ENCODE measurements around the gene PHOSPHO2.
A peak's percentile ranks its signal among the peaks of the same experiment; 100 is the strongest.

Gene PHOSPHO2

GRCh38 chr2:169713331-169713730 lies 19.1 kb downstream of the PHOSPHO2 start:
- DNase-seq = no peak
- Histone ChIP-seq H3K4ac (ENCODE audit: low read depth in 1 of 2, low read length in 2 of 2) (no peak overlapping the region), H2BK5ac (ENCODE audit: low read depth, low read length, poor library complexity, severe bottlenecking) (no peak overlapping the region), H3K79me1 (replicated peaks; ENCODE audit: low read length, poor library complexity, severe bottlenecking) (no peaks in the 10 kb centered on the region), H3K4me3 (ENCODE audit: insufficient read depth in 1 of 2, low read depth in 1 of 2, low read length in 2 of 2) (no peak overlapping the region), H3K18ac (ENCODE audit: low read depth in 1 of 2, low read length in 2 of 2) (no peak overlapping the region), H3K27ac (ENCODE audit: low read length, poor library complexity, severe bottlenecking) (no peak overlapping the region), H3K9me3 (ENCODE audit: control insufficient read depth, low read length) (no peaks in the 10 kb centered on the region), H3K9ac (ENCODE audit: low read length) (no peak overlapping the region), H4K8ac (ENCODE audit: low read length) (no peak overlapping the region), H3K27me3 (ENCODE audit: control insufficient read depth in 1 of 2, insufficient read depth in 1 of 2, low read length in 2 of 2) (no peaks in the 10 kb centered on the region), H3K14ac (ENCODE audit: low read length in 2 of 2) (no peak overlapping the region), H2AFZ (ENCODE audit: low read depth, low read length) (no peak overlapping the region), H4K91ac (ENCODE audit: low read length) (no peak overlapping the region), H3K36me3 (ENCODE audit: control insufficient read depth in 1 of 2, insufficient read depth in 2 of 2, low read depth in 1 of 2, low read length in 2 of 2) (no peaks in the 10 kb centered on the region), H3K4me1 (ENCODE audit: control insufficient read depth, insufficient read depth, low read depth, low read length) (peaks cover 9% of the 10 kb centered on the region), H2BK120ac (ENCODE audit: low read depth, low read length) (peak overlapping the region; percentile 7), H3K4me2 (ENCODE audit: low read length, poor library complexity, severe bottlenecking) (no peak overlapping the region), H2BK12ac (ENCODE audit: low read length in 2 of 2) (no peak overlapping the region), H3K23ac (ENCODE audit: low read length in 2 of 2) (no peak overlapping the region), H2AK5ac (ENCODE audit: low read length, severe bottlenecking) (no peak overlapping the region), H2BK15ac (ENCODE audit: low read depth, poor library complexity, severe bottlenecking) (no peak overlapping the region)
- 94% methylated on average over 3 of the region's 3 CpGs for WGBS

DNA sequence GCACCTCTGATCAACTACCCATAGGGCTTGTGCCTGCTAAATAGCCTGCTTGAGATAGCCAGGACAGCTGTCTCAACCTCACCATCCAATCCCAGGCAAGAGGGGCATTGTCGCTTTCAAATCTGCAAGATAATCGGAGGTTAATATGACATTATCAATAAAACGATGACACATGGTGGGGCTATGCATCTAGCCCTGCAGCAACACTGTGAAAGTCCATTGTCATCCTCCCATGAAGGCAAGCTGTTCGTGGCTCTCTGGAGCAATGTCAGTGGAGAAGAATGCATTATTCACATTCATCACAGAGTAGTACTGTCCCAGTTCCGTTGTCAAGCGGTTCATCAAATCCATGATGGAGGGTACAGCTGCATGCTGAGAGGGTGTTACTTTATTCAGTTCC lies 20.4 kb downstream of the PHOSPHO2 start:
- H3K4me3 ChIP-seq (ENCODE audit: insufficient read depth in 1 of 2, low read depth in 1 of 2, low read length in 2 of 2) = no peak overlapping the region
- no peak overlapping the region for H2BK12ac ChIP-seq (ENCODE audit: low read length in 2 of 2)
- no peak overlapping the region for H4K8ac ChIP-seq (ENCODE audit: low read length)
- no peak for DNase-seq
- H3K9me3 ChIP-seq (ENCODE audit: control insufficient read depth, low read length) = no peaks in the 10 kb centered on the region
- H3K23ac ChIP-seq (ENCODE audit: low read length in 2 of 2) = no peak overlapping the region
- H2BK120ac ChIP-seq (ENCODE audit: low read depth, low read length) = no peak overlapping the region
- no peak overlapping the region for H3K4ac ChIP-seq (ENCODE audit: low read depth in 1 of 2, low read length in 2 of 2)
- H4K91ac ChIP-seq (ENCODE audit: low read length) = no peak overlapping the region
- no peak overlapping the region for H2BK15ac ChIP-seq (ENCODE audit: low read depth, poor library complexity, severe bottlenecking)
- no peaks in the 10 kb centered on the region for H3K79me1 ChIP-seq (replicated peaks; ENCODE audit: low read length, poor library complexity, severe bottlenecking)
- H2AFZ ChIP-seq (ENCODE audit: low read depth, low read length) = no peak overlapping the region
- peaks cover 9% of the 10 kb centered on the region for H3K4me1 ChIP-seq (ENCODE audit: control insufficient read depth, insufficient read depth, low read depth, low read length)
- no peak overlapping the region for H3K14ac ChIP-seq (ENCODE audit: low read length in 2 of 2)
- H2AK5ac ChIP-seq (ENCODE audit: low read length, severe bottlenecking) = no peak overlapping the region
- H3K36me3 ChIP-seq (ENCODE audit: control insufficient read depth in 1 of 2, insufficient read depth in 2 of 2, low read depth in 1 of 2, low read length in 2 of 2) = no peaks in the 10 kb centered on the region
- H3K18ac ChIP-seq (ENCODE audit: low read depth in 1 of 2, low read length in 2 of 2) = no peak overlapping the region
- no peak overlapping the region for H3K9ac ChIP-seq (ENCODE audit: low read length)
- no peak overlapping the region for H3K27ac ChIP-seq (ENCODE audit: low read length, poor library complexity, severe bottlenecking)
- H3K4me2 ChIP-seq (ENCODE audit: low read length, poor library complexity, severe bottlenecking) = no peak overlapping the region
- 83% methylated on average over 6 of the region's 6 CpGs for WGBS
- H3K27me3 ChIP-seq (ENCODE audit: control insufficient read depth in 1 of 2, insufficient read depth in 1 of 2, low read length in 2 of 2) = no peaks in the 10 kb centered on the region
- no peak overlapping the region for H2BK5ac ChIP-seq (ENCODE audit: low read depth, low read length, poor library complexity, severe bottlenecking)

DNA sequence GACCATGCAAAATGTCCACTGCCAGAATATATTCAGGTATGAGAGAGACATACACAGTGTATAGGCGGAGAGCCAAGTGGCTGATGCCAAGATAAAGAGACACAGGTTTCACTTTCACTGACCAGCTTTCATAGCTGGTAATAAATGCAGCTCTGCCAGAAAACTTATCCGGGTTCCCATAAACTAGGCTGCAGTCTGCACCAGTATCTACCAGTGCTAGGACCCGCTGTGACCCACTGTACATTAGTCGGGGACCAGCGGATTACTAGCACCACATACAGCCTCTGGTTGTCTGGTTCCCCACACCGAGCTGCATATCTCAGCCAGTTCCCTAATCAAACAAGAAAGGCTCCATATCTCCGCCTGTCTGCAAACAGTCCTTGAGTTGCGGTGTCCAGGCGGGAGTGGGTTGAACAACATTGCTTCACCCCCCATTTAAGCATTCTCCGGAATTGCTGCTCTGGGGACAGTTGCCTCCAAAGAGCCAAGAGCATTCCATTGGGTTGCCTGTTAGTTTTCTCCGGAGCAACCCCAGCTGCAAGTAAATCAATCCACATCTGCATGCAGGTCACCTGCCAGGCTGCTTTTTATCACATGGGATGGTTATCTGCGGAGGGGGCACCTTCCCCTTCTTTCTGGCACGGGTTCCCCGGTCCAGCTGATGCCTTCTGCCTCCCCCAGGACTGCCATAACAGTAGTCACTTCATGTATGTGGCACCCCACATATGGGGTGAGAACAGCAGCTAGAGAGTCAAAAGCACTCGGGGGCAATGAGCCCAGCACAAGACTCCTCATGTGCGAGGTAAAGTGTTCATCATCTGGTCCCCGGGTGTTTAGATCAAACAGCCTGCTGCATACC lies 21.3 kb downstream of the PHOSPHO2 start:
- DNase-seq = no peak
- Histone ChIP-seq H4K91ac (ENCODE audit: low read length) (no peak overlapping the region), H3K27me3 (ENCODE audit: control insufficient read depth in 1 of 2, insufficient read depth in 1 of 2, low read length in 2 of 2) (no peaks in the 10 kb centered on the region), H3K4ac (ENCODE audit: low read depth in 1 of 2, low read length in 2 of 2) (no peak overlapping the region), H3K9ac (ENCODE audit: low read length) (peak overlapping the region; percentile 50), H2BK120ac (ENCODE audit: low read depth, low read length) (no peak overlapping the region), H2BK5ac (ENCODE audit: low read depth, low read length, poor library complexity, severe bottlenecking) (no peak overlapping the region), H3K18ac (ENCODE audit: low read depth in 1 of 2, low read length in 2 of 2) (no peak overlapping the region), H2AK5ac (ENCODE audit: low read length, severe bottlenecking) (no peak overlapping the region), H3K4me3 (ENCODE audit: insufficient read depth in 1 of 2, low read depth in 1 of 2, low read length in 2 of 2) (peak overlapping the region in 1 of 2 experiments; percentile 70), H3K27ac (ENCODE audit: low read length, poor library complexity, severe bottlenecking) (no peak overlapping the region), H2BK15ac (ENCODE audit: low read depth, poor library complexity, severe bottlenecking) (no peak overlapping the region), H2AFZ (ENCODE audit: low read depth, low read length) (no peak overlapping the region), H3K79me1 (replicated peaks; ENCODE audit: low read length, poor library complexity, severe bottlenecking) (no peaks in the 10 kb centered on the region), H3K36me3 (ENCODE audit: control insufficient read depth in 1 of 2, insufficient read depth in 2 of 2, low read depth in 1 of 2, low read length in 2 of 2) (no peaks in the 10 kb centered on the region), H3K4me2 (ENCODE audit: low read length, poor library complexity, severe bottlenecking) (no peak overlapping the region), H2BK12ac (ENCODE audit: low read length in 2 of 2) (no peak overlapping the region), H4K8ac (ENCODE audit: low read length) (no peak overlapping the region), H3K4me1 (ENCODE audit: control insufficient read depth, insufficient read depth, low read depth, low read length) (peaks cover 9% of the 10 kb centered on the region), H3K14ac (ENCODE audit: low read length in 2 of 2) (no peak overlapping the region), H3K9me3 (ENCODE audit: control insufficient read depth, low read length) (no peaks in the 10 kb centered on the region), H3K23ac (ENCODE audit: low read length in 2 of 2) (no peak overlapping the region)
- WGBS = 87% methylated on average over 17 of the region's 17 CpGs

- WGBS = 72% methylated on average over 11 of the region's 12 CpGs
- Histone ChIP-seq H3K27me3 (ENCODE audit: control insufficient read depth in 1 of 2, insufficient read depth in 1 of 2, low read length in 2 of 2) (no peaks in the 10 kb centered on the region), H2AK5ac (ENCODE audit: low read length, severe bottlenecking) (no peak overlapping the region), H4K91ac (ENCODE audit: low read length) (no peak overlapping the region), H3K79me1 (replicated peaks; ENCODE audit: low read length, poor library complexity, severe bottlenecking) (no peaks in the 10 kb centered on the region), H3K23ac (ENCODE audit: low read length in 2 of 2) (no peak overlapping the region), H2BK15ac (ENCODE audit: low read depth, poor library complexity, severe bottlenecking) (no peak overlapping the region), H3K36me3 (ENCODE audit: control insufficient read depth in 1 of 2, insufficient read depth in 2 of 2, low read depth in 1 of 2, low read length in 2 of 2) (no peaks in the 10 kb centered on the region), H2BK120ac (ENCODE audit: low read depth, low read length) (peak overlapping the region; percentile 62), H3K18ac (ENCODE audit: low read depth in 1 of 2, low read length in 2 of 2) (no peak overlapping the region), H4K8ac (ENCODE audit: low read length) (peak overlapping the region; percentile 79), H2BK5ac (ENCODE audit: low read depth, low read length, poor library complexity, severe bottlenecking) (no peak overlapping the region), H2AFZ (ENCODE audit: low read depth, low read length) (peak overlapping the region; percentile 18), H3K4ac (ENCODE audit: low read depth in 1 of 2, low read length in 2 of 2) (no peak overlapping the region), H3K14ac (ENCODE audit: low read length in 2 of 2) (no peak overlapping the region), H3K9me3 (ENCODE audit: control insufficient read depth, low read length) (no peaks in the 10 kb centered on the region), H3K27ac (ENCODE audit: low read length, poor library complexity, severe bottlenecking) (no peak overlapping the region), H3K4me2 (ENCODE audit: low read length, poor library complexity, severe bottlenecking) (no peak overlapping the region), H3K4me1 (ENCODE audit: control insufficient read depth, insufficient read depth, low read depth, low read length) (peaks cover 9% of the 10 kb centered on the region), H2BK12ac (ENCODE audit: low read length in 2 of 2) (peak overlapping the region in 1 of 2 experiments; percentile 21), H3K4me3 (ENCODE audit: insufficient read depth in 1 of 2, low read depth in 1 of 2, low read length in 2 of 2) (peak overlapping the region in 1 of 2 experiments; percentile 70), H3K9ac (ENCODE audit: low read length) (peak overlapping the region; percentile 38)
- peak; percentile 73 for DNase-seq
These were observed 22.1 kb downstream of the PHOSPHO2 start for GRCh38 chr2:169716238-169716886.

All from mesenchymal stem cell (in vitro differentiated cells and primary cell).